Neural cell (in vitro differentiated cells): ENCODE data around the gene MYH2. TPM values are rescaled to one million over a fixed set of nuclear protein-coding genes. Genes with fewer than 3 reads are reported as not detected.

Experiments used
- H2AFZ ChIP-seq: fragments of 200-600, 300-800 bp; sonication (generic), shearing (Covaris generic); 2 replicates; pipeline ENCODE4 v1.6.0; 2014; ENCODE audit warnings: low read depth, mild to moderate bottlenecking, antibody characterized with exemption, low read length, moderate library complexity
- H3F3A ChIP-seq: fragments of 200-600 bp; shearing (Covaris generic); 2 replicates; pipeline ENCODE4 v1.6.1; 2016; ENCODE audit warnings: mild to moderate bottlenecking, moderate library complexity, mixed read lengths, antibody characterized with exemption, low read length; ENCODE audit not compliant: insufficient read depth, poor library complexity, severe bottlenecking
- H3K27ac ChIP-seq: fragments of 200-600, 300-800 bp; sonication (generic), shearing (Covaris generic); 2 replicates; pipeline ENCODE4 v1.5.1; 2014; ENCODE audit warnings: mild to moderate bottlenecking, low read length, moderate library complexity
- H3K27me3 ChIP-seq: fragments of 300-800, 200-600 bp; sonication (generic), shearing (Covaris generic); 2 replicates; pipeline ENCODE4 v1.6.0; 2014; ENCODE audit warnings: mild to moderate bottlenecking, low read depth, low read length, moderate library complexity; ENCODE audit not compliant: insufficient read depth
- H3K36me3 ChIP-seq: fragments of 300-800, 200-600 bp; sonication (generic), shearing (Covaris generic); 2 replicates; pipeline ENCODE4 v1.5.1; 2014; ENCODE audit warnings: mild to moderate bottlenecking, antibody characterized with exemption, low read length, moderate library complexity; ENCODE audit not compliant: insufficient read depth
- H3K4me2 ChIP-seq: fragments of 300-800, 200-600 bp; sonication (generic), shearing (Covaris generic); 2 replicates; pipeline ENCODE4 v1.6.0; 2014; ENCODE audit warnings: mild to moderate bottlenecking, low read length
- H3K4me3 ChIP-seq: fragments of 300-800, 200-600 bp; sonication (generic), shearing (Covaris generic); 2 replicates; pipeline ENCODE4 v1.5.1; 2014; ENCODE audit warnings: mild to moderate bottlenecking, low read length, moderate library complexity
- H3K79me2 ChIP-seq: fragments of 200-600 bp; shearing (Covaris generic); replicated peaks from 2 replicates; pipeline ENCODE4 v1.6.0; 2014; ENCODE audit warnings: mild to moderate bottlenecking, low read length, moderate library complexity; ENCODE audit not compliant: insufficient read depth
- H3K9ac ChIP-seq: fragments of 300-800, 200-600 bp; sonication (generic), shearing (Covaris generic); 2 replicates; pipeline ENCODE4 v1.6.1; 2016; ENCODE audit warnings: mild to moderate bottlenecking, low read length, mixed read lengths
- H3K9me2 ChIP-seq: fragments of 200-600 bp; shearing (Covaris generic); 2 replicates; pipeline ENCODE4 v1.6.1; 2016; ENCODE audit warnings: mild to moderate bottlenecking, low read length, mixed read lengths; ENCODE audit not compliant: insufficient read depth
- H3K9me3 ChIP-seq: fragments of 200-600, 300-800 bp; sonication (generic), shearing (Covaris generic); 2 replicates; pipeline ENCODE4 v1.6.1; 2016; ENCODE audit warnings: mild to moderate bottlenecking, mixed run types, low read length, moderate library complexity, mixed read lengths
- H4K20me1 ChIP-seq: fragments of 200-600 bp; shearing (Covaris generic); 2 replicates; pipeline ENCODE4 v1.6.1; 2016; ENCODE audit warnings: mild to moderate bottlenecking, mixed run types; ENCODE audit not compliant: insufficient read depth
- CTCF ChIP-seq: fragments of 450-650 bp; IDR thresholded peaks from 2 replicates; pipeline ENCODE4 v1.5.1; 2014; ENCODE audit warnings: antibody characterized with exemption, mild to moderate bottlenecking, moderate library complexity; ENCODE audit not compliant: poor library complexity, severe bottlenecking
- EP300 ChIP-seq: fragments of 450-650 bp; conservative IDR thresholded peaks from 2 replicates; pipeline ENCODE4 v1.6.1; 2014; ENCODE audit warnings: antibody characterized with exemption, mild to moderate bottlenecking, moderate library complexity; ENCODE audit not compliant: poor library complexity, severe bottlenecking
- EZH2 ChIP-seq: fragments of 200-600, 300-800 bp; shearing (Covaris generic), sonication (generic); IDR thresholded peaks from 2 replicates; pipeline ENCODE4 v1.6.1; 2014; ENCODE audit warnings: antibody characterized with exemption, low read length, borderline replicate concordance, mild to moderate bottlenecking; ENCODE audit not compliant: insufficient read depth, poor library complexity, severe bottlenecking
- MXI1 ChIP-seq: fragments of 450-650 bp; conservative IDR thresholded peaks from 2 replicates; pipeline ENCODE4 v1.6.1; 2014; ENCODE audit warnings: antibody characterized with exemption, mild to moderate bottlenecking; ENCODE audit not compliant: poor library complexity, severe bottlenecking
- POLR2AphosphoS5 ChIP-seq: IDR thresholded peaks from 2 replicates; pipeline ENCODE4 v1.6.1; 2012
- RAD21 ChIP-seq: fragments of 450-650 bp; conservative IDR thresholded peaks from 2 replicates; pipeline ENCODE4 v1.6.1; 2014; ENCODE audit warnings: antibody characterized with exemption, mild to moderate bottlenecking, moderate library complexity
- REST ChIP-seq: IDR thresholded peaks from 2 replicates; pipeline ENCODE4 v1.6.1; 2012; ENCODE audit warnings: borderline replicate concordance
- SMC3 ChIP-seq: fragments of 450-650 bp; conservative IDR thresholded peaks from 2 replicates; pipeline ENCODE4 v1.6.1; 2014; ENCODE audit warnings: antibody characterized with exemption, mild to moderate bottlenecking, moderate library complexity; ENCODE audit not compliant: poor library complexity
- TAF1 ChIP-seq: IDR thresholded peaks from 2 replicates; pipeline ENCODE4 v1.6.1; 2012; ENCODE audit warnings: low read depth
- polyA plus RNA-seq: library from polyadenylated mRNA; depleted of rRNA; stranded (reverse); fragments of >200 nt; gene quantifications from 2 replicates; pipeline ENCODE4 v1.2.3, GENCODE V29; 2014

MYH2 gene
- polyA plus RNA-seq, 1 donor from 2014 or later: 0.04 TPM

GRCh38 chr17:10523064-10523463 lies 26.4 kb downstream of the MYH2 start:
- H3K4me2 ChIP-seq: no peak overlapping the region
- H3K9me2 ChIP-seq: no peaks in the 10 kb centered on the region
- no peak overlapping the region for H3K9ac ChIP-seq
- H3K36me3 ChIP-seq: no peaks in the 10 kb centered on the region
- H3K4me3 ChIP-seq: no peak overlapping the region
- no peaks in the 10 kb centered on the region for H3K9me3 ChIP-seq
- H3K79me2 ChIP-seq: no peaks in the 10 kb centered on the region
- H2AFZ ChIP-seq: no peak overlapping the region
- no peaks in the 10 kb centered on the region for H4K20me1 ChIP-seq
- TF ChIP-seq SMC3: no peak
- TF ChIP-seq RAD21: no peak
- no peak for TF ChIP-seq EZH2
- TF ChIP-seq MXI1: no peak
- TF ChIP-seq CTCF: no peak
- TF ChIP-seq POLR2AphosphoS5: no peak
- TF ChIP-seq TAF1: no peak
- no peak for TF ChIP-seq REST
- no peak for TF ChIP-seq EP300
- no peaks in the 10 kb centered on the region for H3K27me3 ChIP-seq
- H3F3A ChIP-seq: no peaks in the 10 kb centered on the region
- no peak overlapping the region for H3K27ac ChIP-seq

- Histone ChIP-seq H3F3A (no peaks in the 10 kb centered on the region), H3K4me2 (no peak overlapping the region), H3K27me3 (no peaks in the 10 kb centered on the region), H3K9ac (no peak overlapping the region), H3K27ac (no peak overlapping the region), H3K79me2 (no peaks in the 10 kb centered on the region), H3K9me3 (no peaks in the 10 kb centered on the region), H2AFZ (no peak overlapping the region), H3K4me3 (no peak overlapping the region), H3K9me2 (no peaks in the 10 kb centered on the region), H3K36me3 (no peaks in the 10 kb centered on the region), H4K20me1 (no peaks in the 10 kb centered on the region)
- TF ChIP-seq POLR2AphosphoS5: no peak
- TF ChIP-seq CTCF: no peak
- no peak for TF ChIP-seq REST
- no peak for TF ChIP-seq MXI1
- TF ChIP-seq TAF1: no peak
- TF ChIP-seq RAD21: no peak
- no peak for TF ChIP-seq SMC3
- no peak for TF ChIP-seq EZH2
- TF ChIP-seq EP300: no peak
These were observed 27.5 kb downstream of the MYH2 start for GRCh38 chr17:10521949-10522348.
